SK-N-SH (cell line): ENCODE data around the gene GPR119. TPM values are rescaled to one million over a fixed set of nuclear protein-coding genes. Genes with fewer than 3 reads are reported as not detected.
"Not testable (repeated sequence)": the region's sequence is repeated elsewhere in the genome, so short reads cannot be mapped to it uniquely, and the experiment has no call there.

Experiments used
- CTCF ChIA-PET: fragments of 300-600, 350-600 bp; formaldehyde crosslinking; extraction: SDS; loops from one replicate; lab custom pipeline; 2021; lab: Yijun Ruan, JAX
- POLR2A ChIA-PET: fragments of 350-600 bp; sonication (Branson Sonifier 250); formaldehyde crosslinking; extraction: SDS; loops from one replicate; lab custom pipeline; 2020; ENCODE audit warnings: antibody characterized with exemption, inconsistent platforms; lab: Yijun Ruan, JAX
- DNase-seq: peaks from one replicate; pipeline ENCODE4 v3.0.0; 2012
- H2AFZ ChIP-seq: fragments of 200-600 bp; sonication (generic); 2 replicates; pipeline ENCODE4 v1.8.1; 2016; ENCODE audit warnings: antibody characterized with exemption, mild to moderate bottlenecking, low read depth
- H3F3A ChIP-seq: fragments of 200-600 bp; sonication (generic); replicated peaks from 2 replicates; pipeline ENCODE3; 2016; ENCODE audit warnings: antibody characterized with exemption, mild to moderate bottlenecking; ENCODE audit not compliant: insufficient read depth
- H3K27ac ChIP-seq, 2 experiments: fragments of 200-500 bp in 1 of 2; fragments of 200-600 bp in 1 of 2; sonication (Bioruptor generic) in 1 of 2; sonication (generic), shearing (Covaris generic) in 1 of 2; 2 replicates each; pipeline versions ENCODE4 v1.5.1 to v1.6.1; 2014 to 2016; ENCODE audit warnings: low read depth in 2 of 2, inconsistent platforms in 1 of 2, low read length in 1 of 2, mild to moderate bottlenecking in 1 of 2, mixed read lengths in 1 of 2
- H3K27me3 ChIP-seq: fragments of 200-600 bp; sonication (generic), shearing (Covaris generic); 2 replicates; pipeline ENCODE4 v1.6.1; 2016; ENCODE audit warnings: mixed run types; ENCODE audit not compliant: insufficient read depth
- H3K36me3 ChIP-seq, 2 experiments: fragments of 200-500 bp in 1 of 2; fragments of 200-600 bp in 1 of 2; sonication (Bioruptor generic) in 1 of 2; sonication (generic) in 1 of 2; replicated peaks in 1 of 2; 2 replicates each; pipeline versions ENCODE3 to v1.5.1; 2014 to 2016; ENCODE audit warnings: low read length in 1 of 2, mild to moderate bottlenecking in 1 of 2; ENCODE audit not compliant: insufficient read depth in 2 of 2, control insufficient read depth in 1 of 2
- H3K4me1 ChIP-seq, 2 experiments: fragments of 200-500 bp in 1 of 2; fragments of 200-600 bp in 1 of 2; sonication (Bioruptor generic) in 1 of 2; sonication (generic), shearing (Covaris generic) in 1 of 2; 2 replicates each; pipeline versions ENCODE4 v1.5.1 to v1.6.1; 2014 to 2016; ENCODE audit warnings: low read depth in 1 of 2, low read length in 1 of 2, mixed run types in 1 of 2; ENCODE audit not compliant: insufficient read depth in 2 of 2, control insufficient read depth in 1 of 2
- H3K4me2 ChIP-seq: fragments of 200-600 bp; sonication (generic), shearing (Covaris generic); 2 replicates; pipeline ENCODE4 v1.6.1; 2017; ENCODE audit warnings: mixed run types
- H3K4me3 ChIP-seq, 2 experiments: fragments of 200-500 bp in 1 of 2; fragments of 200-600 bp in 1 of 2; sonication (Bioruptor generic) in 1 of 2; sonication (generic), shearing (Covaris generic) in 1 of 2; 2 replicates each; pipeline versions ENCODE4 v1.5.1 to v1.8.1; 2014 to 2016; ENCODE audit warnings: low read depth in 2 of 2, inconsistent platforms in 1 of 2, low read length in 1 of 2, mild to moderate bottlenecking in 1 of 2, mixed read lengths in 1 of 2, moderate library complexity in 1 of 2
- H3K79me2 ChIP-seq: fragments of 200-600 bp; sonication (generic); 2 replicates; pipeline ENCODE4 v1.8.1; 2017; ENCODE audit warnings: mild to moderate bottlenecking; ENCODE audit not compliant: insufficient read depth
- H3K9ac ChIP-seq: fragments of 200-600 bp; sonication (generic); 2 replicates; pipeline ENCODE4 v1.6.1; 2017; ENCODE audit warnings: mixed run types
- H3K9me2 ChIP-seq: fragments of 200-600 bp; sonication (generic); 2 replicates; pipeline ENCODE4 v1.6.1; 2017; ENCODE audit warnings: mixed run types
- H3K9me3 ChIP-seq: fragments of 200-600 bp; sonication (generic); 2 replicates; pipeline ENCODE4 v1.6.1; 2017; ENCODE audit warnings: mixed run types, mild to moderate bottlenecking, moderate library complexity
- H4K20me1 ChIP-seq: fragments of 200-600 bp; sonication (generic); 2 replicates; pipeline ENCODE4 v1.6.1; 2017; ENCODE audit warnings: mild to moderate bottlenecking, mixed run types; ENCODE audit not compliant: insufficient read depth
- CTCF ChIP-seq: fragments of 200-600 bp; sonication (generic); IDR thresholded peaks from 2 replicates; pipeline ENCODE4 v1.6.1; 2017; ENCODE audit warnings: antibody characterized with exemption, mild to moderate bottlenecking, moderate library complexity
- GABPA ChIP-seq: IDR thresholded peaks from 2 replicates; pipeline ENCODE4 v1.4.0; 2012; ENCODE audit warnings: low read depth, mild to moderate bottlenecking
- IRF3 ChIP-seq: fragments of 150-350 bp; IDR thresholded peaks from 2 replicates; pipeline ENCODE4 v1.6.1; 2016; ENCODE audit warnings: mild to moderate bottlenecking, low read depth, low read length
- JUND ChIP-seq: IDR thresholded peaks from 2 replicates; pipeline ENCODE4 v1.4.0; 2012
- MXI1 ChIP-seq: IDR thresholded peaks from 2 replicates; pipeline ENCODE4 v1.6.1; 2012; ENCODE audit warnings: mild to moderate bottlenecking, low read depth, low read length, improper control_type of control experiment
- NFIC ChIP-seq: IDR thresholded peaks from 2 replicates; pipeline ENCODE4 v1.4.0; 2012; ENCODE audit warnings: borderline replicate concordance
- POLR2AphosphoS5 ChIP-seq: IDR thresholded peaks from 2 replicates; pipeline ENCODE4 v1.6.1; 2012; ENCODE audit warnings: low read depth, low read length
- RCOR1 ChIP-seq: fragments of 150-350 bp; IDR thresholded peaks from 2 replicates; pipeline ENCODE4 v1.6.1; 2017; ENCODE audit warnings: antibody characterized with exemption, low read length
- REST ChIP-seq: IDR thresholded peaks from 2 replicates; pipeline ENCODE4 v1.6.1; 2012; ENCODE audit warnings: mild to moderate bottlenecking, low read depth, low read length, moderate library complexity
- TAF1 ChIP-seq: IDR thresholded peaks from 2 replicates; pipeline ENCODE4 v1.6.1; 2012; ENCODE audit warnings: low read depth, mild to moderate bottlenecking, low read length, moderate library complexity, borderline replicate concordance
- TEAD4 ChIP-seq: IDR thresholded peaks from 2 replicates; pipeline ENCODE4 v1.4.0; 2012; ENCODE audit warnings: mild to moderate bottlenecking, borderline replicate concordance; ENCODE audit not compliant: insufficient read depth
- USF1 ChIP-seq: IDR thresholded peaks from 2 replicates; pipeline ENCODE4 v1.4.0; 2012; ENCODE audit warnings: low read depth, borderline replicate concordance
- USF2 ChIP-seq: fragments of 150-350 bp; IDR thresholded peaks from 2 replicates; pipeline ENCODE4 v1.6.1; 2017; ENCODE audit warnings: antibody characterized with exemption, low read length, low read depth, borderline replicate concordance
- YY1 ChIP-seq: IDR thresholded peaks from 2 replicates; pipeline ENCODE4 v1.4.0; 2012; ENCODE audit warnings: low read depth, mild to moderate bottlenecking
- WGBS: methylation state at CpG from one replicate; pipeline ENCODE4 v1.1.6; 2017; ENCODE audit warnings: low lambda C conversion rate; 5-methylcytosine and 5-hydroxymethylcytosine counted together
- polyA plus RNA-seq, 3 experiments: library from polyadenylated mRNA; depleted of rRNA; stranded (reverse); fragments of >200 nt; gene quantifications; 2 replicates each; pipeline ENCODE4 v1.2.3, GENCODE V29; 2012

Gene GPR119
- polyA plus RNA-seq (2012; rRNA removed), result not detected in 2 replicates
- polyA plus RNA-seq (2012; cell fraction: cytosol; rRNA removed), result not detected in 2 replicates
- polyA plus RNA-seq (2012; cell fraction: nucleus; rRNA removed), result not detected in 2 replicates

- Histone ChIP-seq H4K20me1 (no peaks in the 10 kb centered on the region), H2AFZ (no peak within 1 kb of the TSS), H3K4me2 (no peak within 1 kb of the TSS), H3K9me2 (no peaks in the 10 kb centered on the region), H3K79me2 (no peaks in the 10 kb centered on the region), H3K9me3 (no peaks in the 10 kb centered on the region), H3K36me3 (no peaks in the 10 kb centered on the region), H3K4me1 (no peaks in the 10 kb centered on the region), H3K4me3 (no peak within 1 kb of the TSS), H3F3A (no peaks in the 10 kb centered on the region), H3K9ac (no peak within 1 kb of the TSS), H3K27me3 (peaks cover 6% of the 10 kb centered on the region; the same call in 1 of the 2 replicates), H3K27ac (no peak within 1 kb of the TSS)
- ChIA-PET POLR2A (no interaction called here), CTCF (interaction anchor here (1.1 to 2.5 kb wide), 4 partner anchors 9 to 531 kb away, joined by 3 to 10 read pairs (median 3); no protein-coding TSS in a partner anchor)
- WGBS, result 40% methylated on average over 3 of the region's 4 CpGs
- TF ChIP-seq CTCF (no peak), GABPA (no peak), POLR2AphosphoS5 (no peak), MXI1 (no peak), USF2 (no peak), IRF3 (no peak), USF1 (no peak), TAF1 (no peak), TEAD4 (no peak), REST (no peak), RCOR1 (no peak), JUND (no peak), YY1 (no peak), NFIC (no peak)
- DNase-seq, result no peak
Measured at GRCh38 chrX:130385520-130385919, at the start of gene GPR119. TSS of gene GPR119 (minus strand) at chrX:130385674. CDS start at chrX:130385447, 227 bp downstream.

- H3K4me3 ChIP-seq, DNase-seq, H2AFZ ChIP-seq, H3K9me3 ChIP-seq, POLR2A ChIA-PET, H3K9ac ChIP-seq, H3K36me3 ChIP-seq, H4K20me1 ChIP-seq, H3K79me2 ChIP-seq, H3F3A ChIP-seq, H3K9me2 ChIP-seq, H3K4me1 ChIP-seq, H3K4me2 ChIP-seq, H3K27ac ChIP-seq: not testable (repeated sequence)
- 20% methylated on average over 5 of the region's 5 CpGs for WGBS
- peaks cover 42% of the 10 kb centered on the region; the same call in 1 of the 2 replicates for H3K27me3 ChIP-seq
- CTCF ChIA-PET, result interaction anchor here (0.7 kb wide), 1 partner anchor 32 kb away, joined by 3 read pairs; no protein-coding TSS in a partner anchor
Measured at GRCh38 chrX:130429236-130429635, 43.8 kb upstream of the GPR119 start.
